Activated gamma-delta T cell treated with Interleukin-2 at 50 U/mL for 16 hours (primary cell): Measurements from ENCODE around the gene MTERF2.
A peak's percentile ranks its signal among the peaks of the same experiment; 100 is the strongest.
"Not testable (repeated sequence)": the region's sequence is repeated elsewhere in the genome, so short reads cannot be mapped to it uniquely, and the experiment has no call there.

Source experiments
- DNase-seq: peaks from one replicate; pipeline ENCODE4 v3.0.0-alpha.2; 2020

The MTERF2 gene, protein sequence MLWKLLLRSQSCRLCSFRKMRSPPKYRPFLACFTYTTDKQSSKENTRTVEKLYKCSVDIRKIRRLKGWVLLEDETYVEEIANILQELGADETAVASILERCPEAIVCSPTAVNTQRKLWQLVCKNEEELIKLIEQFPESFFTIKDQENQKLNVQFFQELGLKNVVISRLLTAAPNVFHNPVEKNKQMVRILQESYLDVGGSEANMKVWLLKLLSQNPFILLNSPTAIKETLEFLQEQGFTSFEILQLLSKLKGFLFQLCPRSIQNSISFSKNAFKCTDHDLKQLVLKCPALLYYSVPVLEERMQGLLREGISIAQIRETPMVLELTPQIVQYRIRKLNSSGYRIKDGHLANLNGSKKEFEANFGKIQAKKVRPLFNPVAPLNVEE

DNA sequence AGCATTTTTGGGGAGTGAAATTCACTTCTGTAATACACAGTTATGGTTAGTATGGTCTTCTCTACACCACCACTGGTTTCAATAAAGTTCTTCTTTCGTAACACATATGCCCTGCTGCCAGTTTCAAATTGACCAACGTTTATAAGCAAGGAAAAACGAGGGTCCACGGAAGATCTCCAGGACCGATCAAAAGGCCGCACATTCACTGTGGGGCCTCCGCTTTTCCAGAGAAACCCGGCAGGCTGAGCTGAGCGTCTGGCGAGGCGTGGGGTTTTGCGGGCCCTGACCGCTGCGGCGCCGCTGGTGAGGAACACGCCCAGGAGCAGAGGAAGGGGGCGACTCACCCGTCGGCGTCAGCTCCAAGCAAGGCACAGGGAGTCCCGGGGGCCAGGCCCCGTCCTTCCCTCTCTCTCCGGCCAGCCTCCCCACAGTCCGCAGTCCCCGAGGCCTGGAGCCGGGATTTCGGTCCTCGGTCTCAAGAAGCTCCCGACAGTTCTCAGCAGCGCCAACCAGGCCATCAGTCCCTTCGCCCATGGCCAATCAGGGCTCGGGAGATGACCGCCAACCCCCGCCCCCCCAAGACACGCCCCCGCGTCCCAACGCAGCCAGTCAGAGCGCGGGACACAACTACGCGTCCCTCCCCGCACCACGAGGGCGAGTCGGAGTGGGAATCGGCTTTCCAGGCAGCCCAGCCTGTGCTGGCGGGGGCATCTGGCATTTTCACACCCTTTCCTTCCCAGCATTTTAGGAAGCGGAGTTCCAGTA, at the start of gene MTERF2:
TSS of gene MTERF2 (minus strand) at position 522 of the 765 bp plus-strand sequence. CDS start 8,432 bp downstream, outside the sequence.
- DNase-seq = peak; percentile 72

DNA sequence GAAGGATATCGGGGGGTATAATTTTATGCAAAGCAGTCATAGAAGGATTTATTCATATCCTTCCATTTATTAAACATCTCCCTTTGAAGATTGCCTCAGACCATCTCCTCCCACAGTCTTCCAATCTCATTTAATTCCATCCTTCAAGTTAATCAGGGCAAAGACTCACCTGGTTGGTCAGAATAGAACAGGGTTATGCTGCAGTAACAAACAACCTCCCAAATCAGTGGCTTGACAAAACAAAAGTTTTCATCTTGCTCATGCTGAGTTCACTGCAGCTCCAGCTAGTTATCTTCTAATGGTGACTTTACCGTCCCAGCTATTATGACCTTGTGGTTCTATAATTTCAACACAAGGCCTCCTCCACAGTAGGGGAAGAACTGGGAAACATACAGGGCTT, 48.8 kb upstream of the MTERF2 start:
- DNase-seq = no peak

- DNase-seq = no peak
These were observed 47.1 kb upstream of the MTERF2 start for GRCh38 chr12:107033758-107034739.

- DNase-seq = no peak
These were observed 45.3 kb upstream of the MTERF2 start for GRCh38 chr12:107032266-107032665.

DNA sequence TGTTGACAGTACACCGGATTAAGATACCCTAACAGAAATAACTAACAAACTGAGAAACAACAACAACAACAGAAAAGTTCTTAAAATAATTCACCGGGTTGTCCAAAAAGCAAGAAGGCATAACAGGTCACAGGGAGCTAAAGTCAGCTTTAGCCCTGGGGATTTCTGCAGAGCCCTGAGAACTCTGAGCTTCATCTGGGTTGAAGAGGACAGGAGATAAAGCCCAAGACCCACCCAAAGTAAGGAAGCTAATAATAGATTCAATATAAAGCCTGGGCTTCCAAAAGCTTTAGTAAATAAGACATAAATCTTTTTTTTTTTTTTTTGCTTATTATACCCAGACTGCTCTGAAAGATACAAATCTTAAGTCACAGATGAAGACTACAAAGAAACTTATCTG, 44.1 kb upstream of the MTERF2 start:
- no peak for DNase-seq

GRCh38 chr12:107029081-107029480, 42.1 kb upstream of the MTERF2 start:
- DNase-seq = no peak

DNA sequence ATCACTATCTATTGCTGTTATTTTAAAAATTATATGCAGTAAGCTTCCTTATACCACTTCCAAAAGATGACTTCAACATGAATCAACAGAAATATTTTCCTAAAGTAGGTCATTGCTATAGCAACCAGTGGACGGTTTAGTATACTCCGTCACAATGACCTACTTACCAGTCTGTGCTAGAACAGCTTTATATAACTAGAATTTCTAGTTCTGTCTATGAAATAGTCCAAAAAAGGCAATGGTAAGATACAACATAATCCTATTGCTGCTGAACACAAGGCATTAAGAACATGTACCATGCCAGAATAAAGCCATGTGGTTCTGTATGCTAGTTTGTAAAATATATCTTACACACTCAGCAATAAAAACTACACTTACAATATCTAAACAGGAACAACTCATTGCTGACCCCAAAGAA, 40.7 kb upstream of the MTERF2 start:
- DNase-seq = no peak

DNA sequence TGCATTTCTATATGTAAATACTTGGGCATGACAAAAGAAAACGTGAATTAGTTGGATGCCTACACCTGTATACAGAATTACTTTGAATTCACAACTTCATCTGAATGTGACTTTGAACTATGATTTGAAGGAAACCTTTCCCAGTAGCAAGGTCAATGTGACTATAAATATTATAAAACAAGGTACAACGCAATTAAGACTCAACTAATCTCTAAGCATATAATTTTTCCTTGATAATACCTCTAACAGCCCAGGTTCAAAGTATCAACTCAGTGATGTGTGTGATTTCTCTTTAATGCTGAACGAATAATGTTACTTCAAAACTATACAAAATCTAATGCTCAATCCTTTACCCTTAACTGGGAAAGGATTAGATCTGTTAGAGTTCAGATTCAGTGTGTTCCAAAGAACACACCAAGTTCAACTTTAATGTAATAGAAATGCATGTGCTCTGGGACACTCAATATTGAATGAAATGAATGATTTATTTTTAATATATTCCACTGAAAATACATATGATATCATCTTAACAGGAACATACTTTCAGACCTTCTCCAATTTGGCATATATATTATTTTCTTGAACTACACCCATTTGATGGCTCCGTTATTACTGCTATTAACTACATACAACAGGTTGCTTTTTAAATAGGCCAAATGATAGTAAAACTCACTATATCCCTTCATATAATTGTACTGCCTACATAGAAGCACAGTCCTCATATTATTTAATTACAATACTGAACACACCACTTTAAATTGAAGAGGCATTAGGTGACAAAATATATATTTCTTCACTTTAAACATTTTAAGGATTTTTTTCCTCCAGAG, 40.1 kb upstream of the MTERF2 start:
- no peak for DNase-seq

DNA sequence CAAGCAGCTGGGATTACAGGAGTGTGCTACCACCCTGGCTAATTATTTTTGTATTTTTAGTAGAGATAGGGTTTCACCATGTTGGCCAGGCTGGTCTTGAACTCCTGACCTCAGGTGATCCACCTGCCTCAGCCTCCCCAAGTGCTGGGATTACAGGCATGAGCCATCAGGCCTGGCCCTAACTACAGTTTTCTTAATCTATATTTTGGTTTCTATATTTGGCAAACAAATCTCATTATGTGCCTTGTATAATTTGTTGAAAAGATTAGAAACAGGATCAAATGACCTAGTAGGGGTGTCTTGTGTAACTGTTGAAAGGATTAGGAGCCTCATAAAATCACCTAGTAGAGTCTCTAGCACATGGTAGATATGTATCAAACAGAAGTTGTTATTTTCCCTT, 39.4 kb upstream of the MTERF2 start:
- DNase-seq = not testable (repeated sequence)

DNA sequence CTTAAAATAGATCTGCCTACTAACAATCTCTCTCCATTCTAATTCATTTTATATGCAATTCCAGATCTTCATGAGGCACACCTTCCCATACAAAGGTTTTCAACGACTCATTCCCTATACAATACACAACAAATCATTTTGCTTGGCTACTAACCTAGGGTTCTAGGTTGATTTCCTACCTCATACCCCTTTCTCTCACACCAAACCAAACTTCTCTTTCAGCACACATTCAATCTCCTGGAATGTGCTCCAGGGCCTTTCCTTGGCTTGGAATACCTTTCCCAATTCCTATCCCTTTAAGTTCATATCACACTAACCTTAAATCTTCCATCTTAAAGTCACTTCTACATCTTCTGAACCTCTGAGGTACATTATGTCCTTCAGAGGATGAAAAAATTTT, 38.7 kb upstream of the MTERF2 start:
- no peak for DNase-seq

DNA sequence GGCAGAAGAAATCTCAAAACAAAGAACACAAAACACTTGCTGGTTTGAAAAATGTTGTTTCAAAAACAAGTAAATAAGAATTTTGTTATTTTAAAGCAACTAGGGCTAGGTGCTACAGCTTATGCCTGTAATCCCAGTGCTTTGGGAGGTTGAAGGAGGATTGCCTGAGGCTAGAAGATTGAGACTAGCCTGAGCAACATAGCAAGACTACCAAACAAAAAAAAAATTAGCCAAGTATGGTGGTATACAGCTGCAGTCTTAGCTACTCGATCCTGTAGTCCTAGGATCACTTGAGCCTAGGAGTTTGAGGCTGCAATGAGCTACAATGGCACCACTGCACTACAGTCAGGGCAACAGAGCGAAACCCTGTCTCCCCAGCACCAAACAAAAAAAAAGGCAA, 32.6 kb upstream of the MTERF2 start:
- DNase-seq = no peak

DNA sequence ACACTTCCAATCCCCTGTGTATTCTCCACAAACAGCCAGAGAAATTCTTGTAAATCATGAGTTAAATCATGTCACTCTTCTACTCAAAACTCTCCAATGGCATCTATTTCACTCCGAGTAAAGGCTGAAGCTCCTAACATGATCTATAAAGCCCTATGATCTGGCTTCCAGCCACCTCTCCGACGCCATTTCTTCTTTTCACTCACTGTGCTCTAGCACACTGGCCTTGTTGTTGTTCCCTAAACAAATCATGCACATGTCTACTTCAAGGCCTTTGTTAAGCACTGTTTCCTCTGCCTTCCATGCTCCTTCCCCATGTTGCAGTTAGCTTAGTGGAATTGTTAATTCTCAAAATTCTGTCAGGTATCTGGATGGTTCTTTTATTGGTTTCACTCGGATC, 30.1 kb upstream of the MTERF2 start:
- DNase-seq = no peak

DNA sequence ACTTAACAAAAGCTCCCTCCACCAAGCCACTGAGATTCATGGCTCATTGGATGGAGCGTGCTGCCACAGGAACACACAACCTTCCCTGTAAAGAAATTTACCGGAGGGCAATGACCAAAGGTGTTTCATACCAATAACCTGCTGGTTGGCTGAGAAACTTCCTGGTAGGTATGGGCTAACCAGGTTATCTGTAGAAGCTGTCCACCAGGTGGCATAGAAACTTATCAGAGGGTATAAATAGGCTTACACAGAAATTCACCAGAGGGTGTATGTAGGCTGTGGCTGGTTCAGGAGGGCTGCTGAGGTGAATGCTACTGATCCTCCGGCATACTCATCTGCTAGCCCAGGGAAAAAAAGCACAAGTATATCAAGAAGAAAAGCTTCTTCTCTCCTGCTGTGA, 27.1 kb upstream of the MTERF2 start:
- DNase-seq = peak; percentile 18

DNA sequence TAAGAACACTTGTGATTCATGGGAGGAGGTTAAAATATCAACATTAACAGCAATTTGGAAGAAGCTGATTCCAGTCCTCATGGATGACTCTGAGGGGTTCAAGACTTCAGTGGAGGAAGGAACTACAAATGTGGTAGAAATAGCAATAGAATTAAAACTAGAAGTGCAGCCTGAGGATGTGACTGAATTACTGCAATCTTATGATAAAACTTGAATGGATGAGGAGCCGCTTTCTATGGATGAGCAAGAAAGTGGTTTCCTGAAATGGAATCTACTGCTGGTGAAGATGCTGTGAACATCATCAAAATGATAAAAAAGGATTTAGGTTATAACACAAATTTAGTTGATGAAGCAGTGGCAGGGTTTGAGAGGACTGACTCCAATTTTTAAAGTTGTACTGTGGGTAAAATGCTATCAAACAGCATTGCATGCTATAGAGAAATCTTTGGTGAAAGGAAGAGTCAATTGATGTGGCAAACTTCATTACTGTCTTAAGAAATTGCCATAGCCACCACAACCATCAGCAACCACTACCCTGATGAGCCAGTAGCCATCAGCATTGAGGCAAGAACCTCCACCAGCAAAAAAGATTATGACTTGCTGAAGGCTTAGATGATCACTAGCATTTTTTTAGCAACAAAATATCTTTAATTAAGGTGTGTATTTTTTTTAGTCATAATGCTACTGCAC, 25.9 kb upstream of the MTERF2 start:
- DNase-seq = no peak

DNA sequence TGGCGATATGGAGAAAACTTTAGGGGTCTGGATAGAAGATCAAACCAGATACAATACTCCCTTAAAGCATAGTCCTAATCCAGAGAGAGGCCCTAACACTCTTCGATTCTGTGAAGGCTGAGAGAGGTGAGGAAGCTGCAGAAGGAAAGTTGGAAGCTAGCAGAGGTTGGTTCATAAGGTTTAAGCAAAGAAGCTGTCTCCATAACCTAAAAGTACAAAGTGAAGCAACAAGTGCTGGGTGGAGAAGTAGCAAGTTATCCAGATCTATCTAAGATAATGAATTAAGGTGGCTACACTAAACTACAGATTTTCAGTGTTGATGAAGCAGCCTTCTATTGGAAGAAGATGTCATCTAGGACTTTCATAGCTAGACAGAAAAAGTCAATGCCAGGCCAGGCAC, 24.6 kb upstream of the MTERF2 start:
- DNase-seq = no peak

DNA sequence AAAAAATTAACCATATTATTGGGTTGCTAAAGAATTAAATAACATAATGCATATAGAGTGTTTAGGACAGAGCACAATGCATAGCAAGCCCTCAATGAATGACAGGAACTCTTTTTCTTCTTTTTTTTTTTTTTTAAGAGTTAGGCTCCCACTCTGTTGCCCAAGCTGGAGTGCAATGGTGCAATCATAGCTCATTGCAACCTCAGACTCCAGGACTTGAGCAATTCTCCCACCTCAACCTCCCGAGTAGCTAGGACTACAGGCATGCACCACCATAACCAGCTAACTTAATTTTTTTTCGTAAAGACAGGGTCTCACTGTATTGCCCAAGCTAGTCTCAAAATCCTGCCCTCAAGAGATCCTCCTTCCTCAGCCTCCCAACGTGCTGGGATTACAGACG, 20.5 kb upstream of the MTERF2 start:
- DNase-seq = no peak

- not testable (repeated sequence) for DNase-seq
These were observed 15.7 kb upstream of the MTERF2 start for GRCh38 chr12:107002665-107003064.

- DNase-seq = no peak
These were observed 12.5 kb upstream of the MTERF2 start for GRCh38 chr12:106999446-106999845.

GRCh38 chr12:106997916-106998315, 11.0 kb upstream of the MTERF2 start:
- DNase-seq = no peak

DNA sequence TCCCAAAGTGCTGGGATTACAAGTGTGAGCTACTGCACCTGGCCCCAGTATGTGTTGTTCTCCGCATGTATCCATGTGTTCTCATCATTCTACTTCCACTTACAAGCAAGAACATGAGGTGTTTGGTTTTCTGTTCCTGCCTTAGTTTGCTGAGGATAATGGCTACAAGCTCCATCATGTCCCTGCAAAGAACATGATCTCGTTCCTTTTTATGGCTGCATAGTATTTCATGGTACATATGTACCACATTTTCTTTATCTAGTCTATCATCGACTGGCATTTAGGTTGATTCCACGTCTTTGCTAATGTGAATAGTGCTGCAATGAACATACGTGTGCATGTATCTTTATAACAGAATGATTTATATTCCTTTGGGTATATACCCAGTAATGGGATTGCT, 9.2 kb upstream of the MTERF2 start:
- not testable (repeated sequence) for DNase-seq

DNA sequence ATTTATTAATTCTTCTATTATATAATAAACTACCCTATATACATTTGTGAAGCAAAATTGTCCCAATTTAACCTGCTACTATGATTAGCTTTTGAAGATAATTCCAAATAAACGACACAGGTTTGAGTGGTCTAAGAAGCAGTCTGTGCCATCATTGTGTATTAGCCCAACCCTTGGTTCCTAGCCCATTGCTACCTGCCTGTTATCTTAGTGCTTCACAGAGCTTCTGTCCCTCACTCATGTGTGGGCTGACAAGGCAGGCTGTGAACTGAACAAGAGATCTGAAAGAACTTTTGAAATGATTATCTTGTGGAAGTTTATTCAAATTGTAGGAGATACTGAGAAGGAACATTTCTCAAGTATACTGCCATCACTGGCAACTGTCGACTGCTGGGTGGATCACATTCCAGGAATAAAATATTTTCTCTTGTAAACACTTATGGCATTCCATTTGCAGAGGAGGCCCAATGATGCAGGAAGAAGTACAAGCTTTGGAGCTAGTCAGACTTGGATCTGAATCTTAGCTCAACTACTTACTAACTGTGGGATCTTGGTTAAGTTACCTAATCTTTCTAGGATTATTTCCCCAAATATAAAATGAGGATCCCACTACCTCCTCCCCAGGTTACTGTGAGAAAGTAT, 7.8 kb upstream of the MTERF2 start:
- DNase-seq = no peak
